ENCODE measurements around the gene NCOA3.

Gene NCOA3

GRCh38 chr20:47701612-47702011 lies 199.9 kb downstream of the NCOA3 start:
- H3F3A ChIP-seq (ENCODE audit: low read depth): no peaks in the 10 kb centered on the region

GRCh38 chr20:47703748-47704147 lies 202.1 kb downstream of the NCOA3 start:
- TF ChIP-seq CTCF (conservative IDR thresholded peaks at IDR 0.05; ENCODE audit: low read length) (no peak), EZH2phosphoT487 (IDR thresholded peaks at IDR 0.05; ENCODE audit: borderline replicate concordance) (no peak)

More at GRCh38 chr20:47701612-47702011, 199.9 kb downstream of the NCOA3 start:
- Histone ChIP-seq H3K27me3 (ENCODE audit: insufficient read depth, low read length, poor library complexity, severe bottlenecking) (no peaks in the 10 kb centered on the region), H3K9ac (ENCODE audit: low read depth, low read length, poor library complexity, severe bottlenecking) (no peak overlapping the region), H3K9me3 (ENCODE audit: insufficient read depth, low read depth, low read length) (no peaks in the 10 kb centered on the region), H3K9me2 (replicated peaks; ENCODE audit: low read depth, low read length) (no peaks in the 10 kb centered on the region), H4K20me1 (ENCODE audit: insufficient read depth, low read length, poor library complexity, severe bottlenecking) (no peaks in the 10 kb centered on the region), H3K36me3 (ENCODE audit: insufficient read depth, low read length) (no peaks in the 10 kb centered on the region), H3K4me3 (ENCODE audit: low read length, poor library complexity, severe bottlenecking) (no peak overlapping the region), H3K4me1 (ENCODE audit: insufficient read depth, low read length, poor library complexity, severe bottlenecking) (no peaks in the 10 kb centered on the region), H3K79me2 (ENCODE audit: insufficient read depth, low read length) (no peaks in the 10 kb centered on the region), H2AFZ (ENCODE audit: low read length) (no peak overlapping the region), H3K4me2 (ENCODE audit: low read depth, low read length, poor library complexity, severe bottlenecking) (no peak overlapping the region)
- TF ChIP-seq CTCF (conservative IDR thresholded peaks at IDR 0.05; ENCODE audit: low read length) (no peak), EZH2phosphoT487 (IDR thresholded peaks at IDR 0.05; ENCODE audit: borderline replicate concordance) (no peak)

GRCh38 chr20:47704746-47705496 lies 203.2 kb downstream of the NCOA3 start:
- Histone ChIP-seq H3K4me3 (ENCODE audit: low read length, poor library complexity, severe bottlenecking) (no peak overlapping the region), H3K9me2 (replicated peaks; ENCODE audit: low read depth, low read length) (no peaks in the 10 kb centered on the region), H3K9ac (ENCODE audit: low read depth, low read length, poor library complexity, severe bottlenecking) (no peak overlapping the region), H3K9me3 (ENCODE audit: insufficient read depth, low read depth, low read length) (no peaks in the 10 kb centered on the region), H4K20me1 (ENCODE audit: insufficient read depth, low read length, poor library complexity, severe bottlenecking) (no peaks in the 10 kb centered on the region), H3K36me3 (ENCODE audit: insufficient read depth, low read length) (no peaks in the 10 kb centered on the region), H3K4me1 (ENCODE audit: insufficient read depth, low read length, poor library complexity, severe bottlenecking) (no peaks in the 10 kb centered on the region), H3K27me3 (ENCODE audit: insufficient read depth, low read length, poor library complexity, severe bottlenecking) (no peaks in the 10 kb centered on the region), H2AFZ (ENCODE audit: low read length) (no peak overlapping the region), H3F3A (ENCODE audit: low read depth) (no peaks in the 10 kb centered on the region), H3K4me2 (ENCODE audit: low read depth, low read length, poor library complexity, severe bottlenecking) (no peak overlapping the region), H3K79me2 (ENCODE audit: insufficient read depth, low read length) (no peaks in the 10 kb centered on the region)
- TF ChIP-seq CTCF (conservative IDR thresholded peaks at IDR 0.05; ENCODE audit: low read length): no peak
- no peak for TF ChIP-seq EZH2phosphoT487 (IDR thresholded peaks at IDR 0.05; ENCODE audit: borderline replicate concordance)

More at GRCh38 chr20:47703748-47704147, 202.1 kb downstream of the NCOA3 start:
- Histone ChIP-seq H3K9ac (ENCODE audit: low read depth, low read length, poor library complexity, severe bottlenecking) (no peak overlapping the region), H3K9me3 (ENCODE audit: insufficient read depth, low read depth, low read length) (no peaks in the 10 kb centered on the region), H2AFZ (ENCODE audit: low read length) (no peak overlapping the region), H3K36me3 (ENCODE audit: insufficient read depth, low read length) (no peaks in the 10 kb centered on the region), H4K20me1 (ENCODE audit: insufficient read depth, low read length, poor library complexity, severe bottlenecking) (no peaks in the 10 kb centered on the region), H3K9me2 (replicated peaks; ENCODE audit: low read depth, low read length) (no peaks in the 10 kb centered on the region), H3K4me2 (ENCODE audit: low read depth, low read length, poor library complexity, severe bottlenecking) (no peak overlapping the region), H3K4me1 (ENCODE audit: insufficient read depth, low read length, poor library complexity, severe bottlenecking) (no peaks in the 10 kb centered on the region), H3K27me3 (ENCODE audit: insufficient read depth, low read length, poor library complexity, severe bottlenecking) (no peaks in the 10 kb centered on the region), H3K4me3 (ENCODE audit: low read length, poor library complexity, severe bottlenecking) (no peak overlapping the region), H3K79me2 (ENCODE audit: insufficient read depth, low read length) (no peaks in the 10 kb centered on the region), H3F3A (ENCODE audit: low read depth) (no peaks in the 10 kb centered on the region)
